Neuronal stem cell (in vitro differentiated cells): ENCODE data around the gene ATE1.

Source experiments
- DNase-seq: peaks from one replicate; pipeline ENCODE4 v3.0.0-alpha.2; 2013; ENCODE audit warnings: low spot score
- H2AFZ ChIP-seq: one replicate; pipeline ENCODE4 v1.6.1; 2013; ENCODE audit warnings: mild to moderate bottlenecking, low read length, inconsistent platforms
- H2AK5ac ChIP-seq: 2 replicates; pipeline ENCODE4 v1.6.1; 2013; ENCODE audit warnings: low read depth, mild to moderate bottlenecking, inconsistent platforms, low read length, moderate library complexity, mixed read lengths
- H2BK120ac ChIP-seq: 2 replicates; pipeline ENCODE4 v1.6.1; 2013; ENCODE audit warnings: low read depth, mild to moderate bottlenecking, inconsistent platforms, low read length, moderate library complexity, mixed read lengths
- H2BK12ac ChIP-seq: one replicate; pipeline ENCODE4 v1.6.1; 2013; ENCODE audit warnings: low read length, inconsistent platforms
- H2BK15ac ChIP-seq: 2 replicates; pipeline ENCODE4 v1.6.1; 2013; ENCODE audit warnings: mild to moderate bottlenecking, low read length, inconsistent platforms, mixed read lengths
- H2BK5ac ChIP-seq: one replicate; pipeline ENCODE4 v1.6.1; 2013; ENCODE audit warnings: inconsistent platforms, mild to moderate bottlenecking, low read length, moderate library complexity
- H3K14ac ChIP-seq: one replicate; pipeline ENCODE4 v1.6.1; 2013; ENCODE audit warnings: low read length, inconsistent platforms
- H3K18ac ChIP-seq: 2 replicates; pipeline ENCODE4 v1.6.1; 2013; ENCODE audit warnings: low read length, inconsistent platforms
- H3K23ac ChIP-seq: 2 replicates; pipeline ENCODE4 v1.6.1; 2013; ENCODE audit warnings: low read depth, mild to moderate bottlenecking, mixed read lengths, low read length, inconsistent platforms; ENCODE audit not compliant: poor library complexity
- H3K27ac ChIP-seq: replicated peaks from 3 replicates; pipeline ENCODE4 v1.5.1; 2013; ENCODE audit warnings: low read length, inconsistent platforms
- H3K27me3 ChIP-seq, 3 experiments: 2 replicates each; pipeline ENCODE4 v1.6.1; 2013; ENCODE audit warnings: low read length in 3 of 3, mild to moderate bottlenecking in 2 of 3, inconsistent platforms in 1 of 3, low read depth in 1 of 3, mixed read lengths in 1 of 3, moderate library complexity in 1 of 3; ENCODE audit not compliant: control insufficient read depth in 3 of 3, insufficient read depth in 3 of 3
- H3K36me3 ChIP-seq, 2 donors: replicated peaks in 1 of 2; 2 replicates each; pipeline ENCODE4 v1.6.1; 2013; ENCODE audit warnings: low read length in 2 of 2; ENCODE audit not compliant: control insufficient read depth in 2 of 2, insufficient read depth in 2 of 2
- H3K4ac ChIP-seq: 2 replicates; pipeline ENCODE4 v1.6.1; 2013; ENCODE audit warnings: inconsistent platforms, mild to moderate bottlenecking, low read length, moderate library complexity
- H3K4me1 ChIP-seq, 2 donors: 1 replicate in 1 of 2; 2 replicates in 1 of 2; pipeline ENCODE4 v1.6.1; 2013; ENCODE audit warnings: low read length in 2 of 2, low read depth in 1 of 2; ENCODE audit not compliant: control insufficient read depth in 2 of 2, insufficient read depth in 1 of 2
- H3K4me2 ChIP-seq: one replicate; pipeline ENCODE4 v1.6.1; 2013; ENCODE audit warnings: mild to moderate bottlenecking, low read length, inconsistent platforms; ENCODE audit not compliant: insufficient read depth, poor library complexity, severe bottlenecking
- H3K4me3 ChIP-seq, 2 donors: 2 replicates each; pipeline ENCODE4 v1.5.1; 2013; ENCODE audit warnings: low read length in 2 of 2, mild to moderate bottlenecking in 2 of 2, inconsistent platforms in 1 of 2, moderate library complexity in 1 of 2
- H3K79me1 ChIP-seq: one replicate; pipeline ENCODE4 v1.6.1; 2013; ENCODE audit warnings: low read depth, mild to moderate bottlenecking, inconsistent platforms, low read length, moderate library complexity
- H3K9ac ChIP-seq: one replicate; pipeline ENCODE4 v1.6.1; 2013; ENCODE audit warnings: mild to moderate bottlenecking, low read depth, low read length, inconsistent platforms; ENCODE audit not compliant: poor library complexity
- H3K9me3 ChIP-seq, 2 donors: replicated peaks in 1 of 2; 2 replicates each; pipeline versions ENCODE3 to v1.6.1; 2013; ENCODE audit warnings: low read length in 2 of 2, mild to moderate bottlenecking in 2 of 2, inconsistent platforms in 1 of 2, low read depth in 1 of 2, mixed read lengths in 1 of 2, moderate library complexity in 1 of 2; ENCODE audit not compliant: control insufficient read depth in 2 of 2, insufficient read depth in 1 of 2
- H4K8ac ChIP-seq: one replicate; pipeline ENCODE4 v1.6.1; 2013; ENCODE audit warnings: low read depth, mild to moderate bottlenecking, inconsistent platforms, low read length, moderate library complexity
- H4K91ac ChIP-seq: one replicate; pipeline ENCODE4 v1.6.1; 2013; ENCODE audit warnings: low read length, low read depth, mild to moderate bottlenecking, inconsistent platforms; ENCODE audit not compliant: poor library complexity
- WGBS, 2 donors: extraction: QIAGEN DNeasy Blood & Tissue Kit; methylation state at CpG; one replicate each; pipeline ENCODE4 v1.1.7; 2013; ENCODE audit warnings: missing lambda C conversion rate in 2 of 2, mixed read lengths in 1 of 2; ENCODE audit not compliant: insufficient read length in 2 of 2, insufficient replicate concordance in 1 of 2; ENCODE audit errors: extremely low coverage in 2 of 2; 5-methylcytosine and 5-hydroxymethylcytosine counted together

Gene ATE1

GRCh38 chr10:121900443-121901174 is 27.2 kb downstream of the ATE1 start:
- Histone ChIP-seq H3K4ac (no peak overlapping the region), H3K23ac (no peak overlapping the region), H3K4me3 (no peak overlapping the region), H3K36me3 (peaks cover 6 to 85% of the 10 kb centered on the region in 2 donors), H3K9me3 (no peaks in the 10 kb centered on the region), H3K27ac (no peak overlapping the region), H3K79me1 (no peaks in the 10 kb centered on the region), H4K8ac (no peak overlapping the region), H2BK12ac (no peak overlapping the region), H2AFZ (no peak overlapping the region), H3K9ac (no peak overlapping the region), H2BK120ac (no peak overlapping the region), H2AK5ac (no peak overlapping the region), H3K27me3 (no peaks in the 10 kb centered on the region), H4K91ac (no peak overlapping the region), H2BK15ac (no peak overlapping the region), H3K14ac (no peak overlapping the region), H3K4me1 (no peaks in the 10 kb centered on the region), H3K4me2 (no peak overlapping the region), H2BK5ac (no peak overlapping the region), H3K18ac (no peak overlapping the region)
- no CpG with 5 or more reads among the region's 10 CpGs for WGBS, 2 donors
- DNase-seq = peak; percentile 65

DNA sequence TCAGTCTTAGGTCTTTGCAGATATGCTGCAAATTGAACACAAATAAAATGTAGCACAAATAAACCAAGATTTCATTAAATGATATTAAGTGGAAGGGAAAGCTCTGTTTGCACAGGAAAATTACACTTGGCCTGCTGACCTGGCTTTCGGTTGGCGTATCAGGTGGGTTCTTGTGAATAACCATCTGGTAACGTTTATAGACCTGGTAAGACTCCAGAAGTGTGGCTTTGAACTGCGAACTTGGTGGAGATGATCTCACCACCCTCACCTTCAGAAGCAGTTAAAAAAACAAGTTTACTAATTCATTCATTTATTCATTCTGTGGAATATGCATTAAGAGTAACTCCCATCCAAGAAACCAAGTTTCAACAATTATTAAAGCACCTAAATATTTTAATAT is 28.1 kb downstream of the ATE1 start:
- H3K4me1 ChIP-seq = no peaks in the 10 kb centered on the region
- H2BK120ac ChIP-seq = no peak overlapping the region
- H2BK12ac ChIP-seq = no peak overlapping the region
- H3K23ac ChIP-seq = no peak overlapping the region
- H3K27me3 ChIP-seq = no peaks in the 10 kb centered on the region
- peaks cover 8 to 84% of the 10 kb centered on the region in 2 donors for H3K36me3 ChIP-seq
- no peak overlapping the region for H2BK5ac ChIP-seq
- no peak overlapping the region for H3K4ac ChIP-seq
- H3K9ac ChIP-seq = no peak overlapping the region
- H2AK5ac ChIP-seq = no peak overlapping the region
- no peak overlapping the region for H3K14ac ChIP-seq
- H3K27ac ChIP-seq = no peak overlapping the region
- H3K9me3 ChIP-seq = no peaks in the 10 kb centered on the region
- H4K91ac ChIP-seq = no peak overlapping the region
- H3K4me3 ChIP-seq = no peak overlapping the region
- no peak for DNase-seq
- no CpG with 5 or more reads among the region's 4 CpGs for WGBS, 2 donors
- H4K8ac ChIP-seq = no peak overlapping the region
- H3K18ac ChIP-seq = no peak overlapping the region
- no peak overlapping the region for H3K4me2 ChIP-seq
- H2BK15ac ChIP-seq = no peak overlapping the region
- no peak overlapping the region for H2AFZ ChIP-seq
- H3K79me1 ChIP-seq = peaks cover 1% of the 10 kb centered on the region

- Histone ChIP-seq H2AK5ac (no peak overlapping the region), H3K9me3 (no peaks in the 10 kb centered on the region), H2AFZ (no peak overlapping the region), H4K91ac (no peak overlapping the region), H3K27me3 (no peaks in the 10 kb centered on the region), H2BK120ac (no peak overlapping the region), H3K4me2 (no peak overlapping the region), H3K23ac (no peak overlapping the region), H3K4me3 (no peak overlapping the region), H3K4ac (no peak overlapping the region), H4K8ac (no peak overlapping the region), H2BK5ac (no peak overlapping the region), H3K14ac (no peak overlapping the region), H3K4me1 (peaks cover 0 to 3% of the 10 kb centered on the region in 2 donors), H3K9ac (no peak overlapping the region), H2BK12ac (no peak overlapping the region), H3K27ac (no peak overlapping the region), H3K79me1 (peaks cover 1% of the 10 kb centered on the region), H3K18ac (no peak overlapping the region), H3K36me3 (peaks cover 2 to 43% of the 10 kb centered on the region in 2 donors), H2BK15ac (no peak overlapping the region)
- no peak for DNase-seq
- no CpG with 5 or more reads among the region's 5 CpGs for WGBS, 2 donors
Measured at GRCh38 chr10:121891103-121891502, 36.7 kb downstream of the ATE1 start.

DNA sequence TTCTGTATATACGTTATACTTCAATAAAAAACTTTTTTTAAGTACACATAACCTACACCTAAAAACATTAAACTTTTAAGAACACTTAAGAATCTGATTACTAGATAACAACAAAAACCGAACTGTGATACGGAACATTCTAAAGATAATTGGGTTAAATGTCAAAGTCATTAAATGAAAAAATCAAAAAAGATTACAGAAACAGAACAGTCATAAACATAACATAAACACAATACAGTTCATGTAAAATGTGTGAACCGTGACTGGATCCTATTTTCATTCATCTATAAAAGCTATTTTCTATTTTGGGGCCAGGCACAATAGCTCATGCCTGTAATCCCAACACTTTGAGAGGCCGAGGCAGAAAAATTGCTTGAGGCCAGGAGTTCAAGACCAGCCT is 38.6 kb downstream of the ATE1 start:
- Histone ChIP-seq H3K9ac (no peak overlapping the region), H2BK120ac (no peak overlapping the region), H4K8ac (no peak overlapping the region), H3K4me1 (peaks cover 0 to 3% of the 10 kb centered on the region in 2 donors), H3K36me3 (peaks cover 0 to 39% of the 10 kb centered on the region in 2 donors), H3K79me1 (no peaks in the 10 kb centered on the region), H3K4me3 (no peak overlapping the region), H3K18ac (no peak overlapping the region), H3K27me3 (no peaks in the 10 kb centered on the region), H2BK15ac (no peak overlapping the region), H3K23ac (no peak overlapping the region), H3K14ac (no peak overlapping the region), H3K27ac (no peak overlapping the region), H4K91ac (no peak overlapping the region), H3K4me2 (no peak overlapping the region), H2AK5ac (no peak overlapping the region), H2BK12ac (no peak overlapping the region), H2BK5ac (no peak overlapping the region), H2AFZ (no peak overlapping the region), H3K9me3 (no peaks in the 10 kb centered on the region), H3K4ac (no peak overlapping the region)
- 100% methylated on average over 1 of the region's 5 CpGs for WGBS, 2 donors
- DNase-seq = no peak
